Gastrocnemius medialis (tissue), 4 donors: Measurements from ENCODE around the gene ACADVL.

Experiments
- POLR2A ChIP-seq, 2 donors: fragments of 450-650 bp; IDR thresholded peaks; one replicate each; pipeline ENCODE4 v1.6.1; 2017; ENCODE audit warnings: antibody characterized with exemption in 2 of 2, mild to moderate bottlenecking in 2 of 2, moderate library complexity in 2 of 2
- TF ChIP-seq, protein P1 (sequence below), 5 experiments: fragments of 450-650 bp in 3 of 5; fragments of 200-600 bp in 2 of 5; sonication (generic) in 2 of 5; IDR thresholded peaks in 4 of 5; conservative IDR thresholded peaks in 1 of 5; 1 replicate in 4 of 5; 2 replicates in 1 of 5; pipeline ENCODE4 v1.5.1; 2016 to 2019; ENCODE audit warnings: antibody characterized with exemption in 5 of 5, mild to moderate bottlenecking in 3 of 5, moderate library complexity in 3 of 5

DNA sequence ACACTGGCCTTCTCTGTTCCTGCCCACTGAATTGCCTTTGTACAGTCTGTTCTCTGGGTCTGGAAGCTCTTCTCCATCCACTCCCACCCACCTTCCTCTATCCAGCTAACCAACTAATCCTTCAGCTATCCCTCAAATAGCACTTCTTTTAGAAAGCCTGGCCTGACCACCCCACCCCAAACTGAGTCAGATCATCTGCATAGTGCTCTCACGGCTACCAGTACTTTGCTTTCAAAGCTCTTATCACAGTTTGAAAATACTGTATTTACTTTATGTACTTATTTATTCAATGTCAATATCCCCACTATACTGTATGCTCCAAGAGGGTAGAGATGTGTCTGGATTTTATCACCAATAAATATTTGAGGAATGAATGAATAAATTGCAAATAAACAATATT lies 47.0 kb downstream of the ACADVL start:
- TF ChIP-seq, protein P1, sequence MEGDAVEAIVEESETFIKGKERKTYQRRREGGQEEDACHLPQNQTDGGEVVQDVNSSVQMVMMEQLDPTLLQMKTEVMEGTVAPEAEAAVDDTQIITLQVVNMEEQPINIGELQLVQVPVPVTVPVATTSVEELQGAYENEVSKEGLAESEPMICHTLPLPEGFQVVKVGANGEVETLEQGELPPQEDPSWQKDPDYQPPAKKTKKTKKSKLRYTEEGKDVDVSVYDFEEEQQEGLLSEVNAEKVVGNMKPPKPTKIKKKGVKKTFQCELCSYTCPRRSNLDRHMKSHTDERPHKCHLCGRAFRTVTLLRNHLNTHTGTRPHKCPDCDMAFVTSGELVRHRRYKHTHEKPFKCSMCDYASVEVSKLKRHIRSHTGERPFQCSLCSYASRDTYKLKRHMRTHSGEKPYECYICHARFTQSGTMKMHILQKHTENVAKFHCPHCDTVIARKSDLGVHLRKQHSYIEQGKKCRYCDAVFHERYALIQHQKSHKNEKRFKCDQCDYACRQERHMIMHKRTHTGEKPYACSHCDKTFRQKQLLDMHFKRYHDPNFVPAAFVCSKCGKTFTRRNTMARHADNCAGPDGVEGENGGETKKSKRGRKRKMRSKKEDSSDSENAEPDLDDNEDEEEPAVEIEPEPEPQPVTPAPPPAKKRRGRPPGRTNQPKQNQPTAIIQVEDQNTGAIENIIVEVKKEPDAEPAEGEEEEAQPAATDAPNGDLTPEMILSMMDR (IDR thresholded peaks at IDR 0.05 in 4 of 5, conservative IDR thresholded peaks at IDR 0.05 in 1 of 5), result no peak
- TF ChIP-seq POLR2A (IDR thresholded peaks at IDR 0.05), result no peak
